ENCODE results near the gene ZMYND8.

ZMYND8 gene

GRCh38 chr20:47173596-47174216, 182.8 kb downstream of the ZMYND8 start:
- no peak for DNase-seq (ENCODE audit: low spot score)

GRCh38 chr20:47172579-47172978, 183.9 kb downstream of the ZMYND8 start:
- DNase-seq (ENCODE audit: low spot score), result no peak

- no peak for DNase-seq (ENCODE audit: low spot score)
Measured at GRCh38 chr20:47167846-47168245, 188.7 kb downstream of the ZMYND8 start.

GRCh38 chr20:47165376-47165865, 191.1 kb downstream of the ZMYND8 start:
- DNase-seq (ENCODE audit: low spot score), result no peak

- DNase-seq (ENCODE audit: low spot score), result no peak
Measured at GRCh38 chr20:47164140-47164539, 192.4 kb downstream of the ZMYND8 start.

- no peak for DNase-seq (ENCODE audit: low spot score)
Measured at GRCh38 chr20:47161411-47161810, 195.1 kb downstream of the ZMYND8 start.

GRCh38 chr20:47160992-47161391, 195.5 kb downstream of the ZMYND8 start:
- no peak for DNase-seq (ENCODE audit: low spot score)

GRCh38 chr20:47160240-47160639, 196.3 kb downstream of the ZMYND8 start:
- DNase-seq (ENCODE audit: low spot score), result no peak

Data from hematopoietic multipotent progenitor cell treated with erythropoietin and hydrocortisone succinate and interleukin-3 and kit ligand, for 15 days (in vitro differentiated cells).